HTERT RPE-1 (cell line): ENCODE results near the gene OR5D18.
"Not testable (repeated sequence)": the region's sequence is repeated elsewhere in the genome, so short reads cannot be mapped to it uniquely, and the experiment has no call there.

ENCODE experiments used
- in situ Hi-C: fragments of 300-500 bp; cut with MboI; formaldehyde crosslinking; loops from 4 replicates; pipeline ENCODE4 v1.14.3; 2020; ENCODE audit warnings: low sequenced_read_pairs

Gene OR5D18

DNA sequence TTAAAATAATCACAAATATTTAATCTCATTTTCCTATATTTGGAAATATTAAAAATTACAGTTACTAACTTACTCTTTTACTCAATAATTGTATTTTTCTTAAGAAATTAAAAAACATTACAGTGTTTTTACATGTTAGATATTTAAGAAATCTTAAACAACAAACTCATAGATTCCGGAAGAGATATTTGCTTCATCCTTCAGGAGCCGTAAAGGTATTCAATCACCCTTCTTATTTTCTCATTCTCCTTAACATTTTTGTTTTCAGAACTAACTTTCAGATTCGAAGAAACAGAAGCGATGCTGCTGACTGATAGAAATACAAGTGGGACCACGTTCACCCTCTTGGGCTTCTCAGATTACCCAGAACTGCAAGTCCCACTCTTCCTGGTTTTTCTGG lies at the start of gene OR5D18:
TSS of gene OR5D18 (plus strand) at position 301 of the 400 bp plus-strand sequence. CDS start at position 301, 0 bp downstream.
- in situ Hi-C loops: no loop called here

DNA sequence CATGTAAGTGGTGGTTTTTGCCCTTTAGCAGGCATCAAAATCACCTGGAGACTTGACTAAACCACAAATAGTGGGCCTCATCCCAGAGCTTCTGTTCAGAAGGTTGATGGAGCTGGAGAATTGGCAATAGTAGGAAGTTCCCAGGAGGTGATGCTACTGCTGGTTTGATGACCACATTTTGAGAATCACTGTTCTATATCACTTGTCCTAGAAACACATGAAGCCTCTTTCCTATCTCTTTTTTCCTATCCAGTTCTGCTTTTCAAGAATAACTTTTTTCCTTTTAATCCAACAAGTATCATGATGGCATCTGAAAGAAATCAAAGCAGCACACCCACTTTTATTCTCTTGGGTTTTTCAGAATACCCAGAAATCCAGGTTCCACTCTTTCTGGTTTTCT lies 46.3 kb upstream of the OR5D18 start, which contains the start of gene OR5D13:
TSS of gene OR5D13 (plus strand) at position 301 of the 400 bp plus-strand sequence. CDS start at position 301, 0 bp downstream.
- in situ Hi-C loops: no loop called here

DNA sequence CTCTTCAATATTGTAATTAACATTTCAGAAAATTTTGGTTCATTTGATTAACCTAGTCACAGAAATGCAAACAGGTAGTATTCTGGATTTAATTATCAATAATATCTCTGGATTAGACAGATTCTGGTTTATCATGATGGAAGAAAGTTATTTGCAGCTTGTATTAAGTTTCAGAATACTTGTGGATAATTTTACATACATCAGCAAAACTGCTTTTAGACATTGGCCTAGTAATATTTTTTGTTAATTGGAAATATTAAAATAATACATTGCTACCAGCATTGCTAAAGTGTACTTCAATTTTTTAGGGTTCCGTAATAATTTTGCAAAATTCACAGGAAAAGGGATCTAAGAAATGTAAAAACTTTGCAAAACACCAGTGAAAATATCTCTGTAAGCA lies 27.8 kb upstream of the OR5D18 start:
- in situ Hi-C loops: no loop called here

DNA sequence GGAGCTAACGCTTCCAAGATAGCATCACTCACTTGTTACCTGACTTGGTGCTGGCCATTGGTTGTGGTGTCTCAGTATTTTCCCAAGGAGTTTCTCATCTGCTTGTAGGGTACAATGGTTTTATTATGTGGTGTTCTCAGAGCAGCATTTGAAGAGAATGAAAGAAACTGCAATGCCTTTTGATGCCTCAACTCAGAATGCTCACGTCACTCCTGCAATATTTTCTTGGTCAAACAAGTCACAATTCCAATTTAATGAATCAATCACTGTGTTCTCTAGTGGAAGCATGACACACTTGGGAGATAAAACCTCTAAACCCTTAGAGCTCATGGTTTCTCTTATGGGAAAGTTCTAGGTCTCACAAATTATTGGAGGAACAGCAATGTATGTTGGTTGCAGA lies 26.1 kb upstream of the OR5D18 start:
- in situ Hi-C loops: no loop called here

DNA sequence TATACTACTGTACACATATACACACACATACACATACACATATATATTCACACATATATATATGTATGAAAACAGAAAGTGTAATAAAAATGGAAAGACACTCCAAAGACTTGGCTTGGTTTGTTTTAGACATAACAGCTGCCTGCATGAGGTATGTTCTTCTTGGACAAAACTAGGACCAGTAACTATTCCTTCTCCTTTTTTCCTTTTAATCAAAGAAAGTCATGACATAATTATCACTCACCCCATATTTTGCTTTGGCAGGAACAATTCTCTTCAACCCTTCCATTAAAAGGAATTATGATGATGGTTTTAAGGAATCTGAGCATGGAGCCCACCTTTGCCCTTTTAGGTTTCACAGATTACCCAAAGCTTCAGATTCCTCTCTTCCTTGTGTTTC lies 24.2 kb upstream of the OR5D18 start, which contains the start of gene OR5D14:
TSS of gene OR5D14 (plus strand) at position 301 of the 400 bp plus-strand sequence. CDS start at position 301, 0 bp downstream.
- in situ Hi-C loops: no loop called here

DNA sequence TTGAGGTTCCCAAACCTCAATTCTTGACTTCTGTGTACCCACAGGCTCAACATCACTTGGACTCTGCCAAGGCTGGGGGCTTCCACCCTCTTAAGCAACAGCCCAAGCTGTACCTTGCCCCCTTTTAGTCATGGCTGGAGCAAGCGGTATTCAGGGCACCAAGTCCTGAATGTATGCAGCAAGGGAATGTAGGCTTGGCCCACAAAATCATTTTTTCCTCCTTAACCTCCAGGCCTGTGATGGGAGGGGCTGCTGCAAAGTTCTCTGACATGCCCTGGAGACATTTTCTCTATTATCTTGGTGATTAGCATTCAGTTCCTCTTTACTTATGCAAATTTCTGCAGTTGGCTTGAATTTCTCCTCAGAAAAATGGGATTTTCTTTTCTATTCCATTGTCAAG lies 13.2 kb upstream of the OR5D18 start:
- in situ Hi-C loops: no loop called here

DNA sequence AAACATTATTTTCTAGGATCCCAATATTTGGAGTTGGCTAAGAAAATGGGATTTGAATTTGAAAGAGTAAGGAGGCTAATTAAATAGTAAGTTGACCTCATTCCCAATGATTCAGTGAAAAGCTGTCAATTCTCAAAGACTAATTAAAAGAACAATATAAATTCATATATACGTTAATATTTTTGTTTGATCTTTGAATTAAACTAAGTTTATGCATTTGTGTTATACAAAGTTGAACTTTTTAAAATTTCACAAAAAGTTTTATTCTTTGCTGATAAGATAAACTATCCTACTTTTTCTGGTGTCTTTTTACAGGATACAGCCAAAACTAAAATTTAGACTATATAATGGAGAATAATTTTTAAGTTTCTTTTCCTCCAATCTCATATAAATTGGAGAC lies 8.4 kb upstream of the OR5D18 start, which contains the start of gene OR5L1:
TSS of gene OR5L1 (plus strand) at position 301 of the 400 bp plus-strand sequence. CDS start 100 bp downstream, outside the sequence.
- in situ Hi-C loops: no loop called here

DNA sequence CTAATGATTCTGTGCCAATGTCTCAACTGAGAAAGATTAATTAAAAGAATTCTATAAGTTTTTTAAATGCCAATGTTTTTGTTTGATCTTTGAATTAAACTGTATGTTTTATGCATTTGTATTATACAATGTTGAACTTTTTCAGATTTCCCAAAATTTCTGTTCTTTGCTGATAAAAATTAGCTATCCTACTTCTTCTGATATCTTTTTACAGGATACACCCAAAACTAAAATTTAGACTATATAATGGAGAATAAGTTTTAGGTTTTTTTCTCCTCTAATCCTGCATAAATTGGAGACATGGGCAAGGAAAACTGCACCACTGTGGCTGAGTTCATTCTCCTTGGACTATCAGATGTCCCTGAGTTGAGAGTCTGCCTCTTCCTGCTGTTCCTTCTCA lies 7.5 kb downstream of the OR5D18 start, which contains the start of gene OR5L2:
TSS of gene OR5L2 (plus strand) at position 301 of the 400 bp plus-strand sequence. CDS start at position 301, 0 bp downstream.
- in situ Hi-C loops: no loop called here

DNA sequence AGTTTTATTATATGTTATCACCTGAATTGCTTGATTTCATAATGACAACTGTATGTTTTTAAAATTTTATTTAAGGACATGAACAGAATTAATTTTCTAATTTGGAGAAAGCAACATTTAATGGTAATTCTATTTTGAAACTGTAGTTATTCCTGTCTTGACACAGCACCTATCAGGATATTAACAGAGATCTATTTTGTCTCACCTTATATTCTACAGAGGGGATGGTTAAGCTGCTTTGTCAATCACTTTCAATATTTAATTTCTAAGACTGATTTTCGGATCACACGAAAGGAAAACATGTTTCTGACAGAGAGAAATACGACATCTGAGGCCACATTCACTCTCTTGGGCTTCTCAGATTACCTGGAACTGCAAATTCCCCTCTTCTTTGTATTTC lies 19.0 kb downstream of the OR5D18 start, which contains the start of gene OR5D16:
TSS of gene OR5D16 (plus strand) at position 301 of the 400 bp plus-strand sequence. CDS start at position 301, 0 bp downstream.
- in situ Hi-C loops: no loop called here

DNA sequence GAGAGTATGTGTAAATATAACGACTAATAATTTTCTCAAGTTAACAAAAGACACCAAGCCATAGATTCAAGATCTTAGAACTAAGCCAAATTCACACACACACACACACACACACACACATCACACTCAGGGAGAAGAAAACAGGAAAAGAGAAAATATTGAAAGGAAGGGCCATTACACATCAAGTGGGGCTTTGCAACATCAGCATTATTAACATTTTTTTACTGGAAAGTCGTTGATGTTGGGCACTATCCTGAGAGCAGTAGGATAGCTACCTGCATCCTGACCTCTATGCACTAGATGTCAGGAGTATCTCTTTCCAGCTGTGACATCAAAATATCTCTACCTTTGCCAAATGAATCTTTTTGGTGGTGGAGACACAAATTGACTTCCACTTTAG lies 28.0 kb downstream of the OR5D18 start:
- in situ Hi-C loops: no loop called here

DNA sequence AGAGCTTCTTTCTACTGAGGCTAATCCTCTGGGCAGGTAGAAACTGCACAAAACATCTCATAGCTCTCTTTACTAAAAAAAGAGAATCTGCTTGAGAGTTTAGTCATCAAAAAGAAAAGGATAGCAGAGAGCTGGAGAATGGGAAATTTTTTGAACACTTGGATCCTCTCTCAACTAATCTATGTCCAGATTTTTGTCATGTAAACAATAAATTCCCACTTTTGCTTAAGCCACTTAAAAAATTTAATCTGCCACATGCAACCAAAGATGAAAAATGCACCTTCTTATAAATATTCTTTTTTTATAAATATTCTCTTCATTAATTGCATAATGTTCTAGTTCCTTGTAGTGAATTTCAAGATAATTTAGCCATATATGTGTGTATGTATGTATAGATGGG lies 29.6 kb downstream of the OR5D18 start:
- in situ Hi-C loops: no loop called here

DNA sequence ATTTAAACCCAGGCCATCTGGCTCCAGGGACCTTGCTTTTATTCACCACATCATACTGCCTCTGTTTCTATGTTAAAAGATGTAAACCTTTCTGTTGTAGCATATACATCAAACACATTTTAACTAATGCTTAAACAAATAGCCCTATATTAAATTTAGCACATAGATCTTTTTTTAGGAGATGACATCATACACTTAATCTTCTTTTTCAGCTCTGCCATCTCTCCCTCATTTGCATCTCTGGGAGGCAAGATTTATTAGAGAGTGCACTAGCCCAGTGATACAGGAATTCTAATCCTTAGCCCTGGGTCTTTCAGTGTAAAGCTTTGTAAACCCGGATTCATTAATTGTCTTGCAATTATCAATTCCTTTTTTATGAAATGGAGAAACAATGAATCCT lies 32.7 kb downstream of the OR5D18 start:
- in situ Hi-C loops: no loop called here

DNA sequence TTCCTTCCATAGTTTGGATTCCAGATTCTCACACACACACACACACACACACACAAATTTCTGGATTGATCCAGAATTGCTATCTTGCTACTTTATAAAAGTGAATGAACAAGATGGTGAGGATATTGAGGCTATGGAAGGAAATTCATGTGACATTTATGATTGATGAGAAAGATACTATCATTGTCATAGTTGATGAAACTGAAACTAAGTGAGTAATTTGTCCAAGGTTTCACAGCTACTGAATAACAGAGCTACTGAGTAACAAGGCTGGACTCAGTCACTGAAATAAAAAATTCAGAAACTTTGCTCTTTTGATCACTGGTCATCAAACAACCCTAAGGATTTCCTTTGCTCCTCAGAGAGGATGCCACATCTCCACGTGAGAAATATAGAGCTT lies 35.3 kb downstream of the OR5D18 start:
- in situ Hi-C loops: no loop called here

DNA sequence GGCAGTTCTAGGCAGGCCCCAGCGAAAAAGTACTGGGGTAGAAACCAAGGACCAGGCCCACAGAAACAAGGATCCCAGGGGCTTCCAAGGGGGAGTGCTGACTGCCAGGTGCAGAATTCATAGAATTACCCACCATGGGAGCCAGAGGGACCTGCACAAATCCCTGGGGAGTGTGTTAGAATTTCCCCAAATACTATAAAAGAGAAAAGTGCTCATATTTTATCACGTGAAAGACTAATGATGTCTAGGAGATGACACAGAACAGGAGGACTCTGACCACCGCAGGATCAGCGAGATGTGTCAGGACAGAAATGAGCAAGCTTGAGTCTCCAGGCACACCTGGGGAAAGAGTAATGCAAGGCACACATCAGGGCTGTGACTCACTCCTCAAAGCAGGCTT lies 47.9 kb downstream of the OR5D18 start:
- in situ Hi-C loops: not testable (repeated sequence)
